CD4-positive, alpha-beta memory T cell (primary cell): ENCODE data around the gene JAK2. TPM values are rescaled to one million over a fixed set of nuclear protein-coding genes. Genes with fewer than 3 reads are reported as not detected.
"Not testable (repeated sequence)": the region's sequence is repeated elsewhere in the genome, so short reads cannot be mapped to it uniquely, and the experiment has no call there.

Experiments
- CTCF ChIA-PET: fragments of 350-600 bp; sonication (Branson Sonifier 250); formaldehyde crosslinking; loops from one replicate; lab custom pipeline; 2021; ENCODE audit warnings: inconsistent platforms; ENCODE audit not compliant: partially characterized antibody; lab: Charles Lee
- POLR2A ChIA-PET: fragments of 350-600 bp; sonication (Branson Sonifier 250); formaldehyde crosslinking; loops from one replicate; lab custom pipeline; 2021; ENCODE audit not compliant: partially characterized antibody; lab: Charles Lee
- DNase-seq, 5 donors: peaks; one replicate each; pipeline versions ENCODE4 v3.0.0 to v3.0.0-alpha.2; 2020 to 2022; ENCODE audit warnings: mixed read lengths in 1 of 5
- H3K27ac ChIP-seq: one replicate; pipeline ENCODE4 v1.7.0; 2013; ENCODE audit warnings: low read depth, low read length
- H3K27me3 ChIP-seq: 2 replicates; pipeline ENCODE4 v1.7.0; 2013; ENCODE audit warnings: mild to moderate bottlenecking, low read length, moderate library complexity; ENCODE audit not compliant: insufficient read depth
- H3K36me3 ChIP-seq: 2 replicates; pipeline ENCODE4 v1.7.0; 2013; ENCODE audit warnings: mild to moderate bottlenecking, low read length, moderate library complexity; ENCODE audit not compliant: insufficient read depth
- H3K4me1 ChIP-seq: 2 replicates; pipeline ENCODE4 v1.7.0; 2013; ENCODE audit warnings: mild to moderate bottlenecking, low read length, moderate library complexity; ENCODE audit not compliant: insufficient read depth
- H3K4me3 ChIP-seq, 2 donors: one replicate each; pipeline ENCODE4 v1.7.0; 2013; ENCODE audit warnings: low read length in 2 of 2, mild to moderate bottlenecking in 1 of 2
- H3K9me3 ChIP-seq, 2 donors: one replicate each; pipeline ENCODE4 v1.7.0; 2013; ENCODE audit warnings: low read length in 2 of 2, control low read depth in 1 of 2; ENCODE audit not compliant: control insufficient read depth in 1 of 2
- H3K27ac Mint-ChIP-seq, 7 donors: one replicate each; pipeline ENCODE4 v1.8.0; 2020 to 2021; ENCODE audit warnings: mixed read lengths in 7 of 7, mild to moderate bottlenecking in 6 of 7, inconsistent platforms in 3 of 7, moderate library complexity in 3 of 7
- H3K27me3 Mint-ChIP-seq, 2 donors: one replicate each; pipeline ENCODE4 v1.8.0; 2020 to 2021; ENCODE audit warnings: mixed read lengths in 2 of 2
- H3K36me3 Mint-ChIP-seq, 2 donors: one replicate each; pipeline ENCODE4 v1.8.0; 2020 to 2021; ENCODE audit warnings: mixed read lengths in 2 of 2, inconsistent platforms in 1 of 2, mild to moderate bottlenecking in 1 of 2
- H3K4me1 Mint-ChIP-seq, 4 donors: one replicate each; pipeline ENCODE4 v1.8.0; 2020 to 2021; ENCODE audit warnings: mixed read lengths in 4 of 4, mild to moderate bottlenecking in 1 of 4
- H3K4me3 Mint-ChIP-seq, 8 donors: one replicate each; pipeline ENCODE4 v1.8.0; 2020 to 2021; ENCODE audit warnings: mixed read lengths in 8 of 8, mild to moderate bottlenecking in 7 of 8, moderate library complexity in 6 of 8, inconsistent platforms in 3 of 8
- H3K9me3 Mint-ChIP-seq, 8 donors: one replicate each; pipeline ENCODE4 v1.8.0; 2020 to 2021; ENCODE audit warnings: mixed read lengths in 8 of 8, mild to moderate bottlenecking in 5 of 8, inconsistent platforms in 3 of 8, moderate library complexity in 1 of 8
- intact Hi-C: fragments of 100-400 bp; cut with micrococcal nuclease; formaldehyde crosslinking; loops from one replicate; pipeline ENCODE4 v1.15.1; 2023
- polyA plus RNA-seq, 2 donors: library from polyadenylated mRNA; unstranded; fragments of 300-500 nt; fragmentation: Illumina TruSeq; gene quantifications; one replicate each; pipeline ENCODE4 v1.2.3, GENCODE V29; 2021
- total RNA-seq, 2 experiments: library from RNA; stranded (reverse); gene quantifications; one replicate each; pipeline ENCODE4 v1.2.3, GENCODE V29; 2021

Gene JAK2
- total and polyA plus RNA-seq, 4 experiments from 2014 or later: 4.6 to 19.9 (median 12.5) TPM

- H3K27ac Mint-ChIP-seq, H3K4me3 Mint-ChIP-seq, intact Hi-C loops, H3K27me3 Mint-ChIP-seq, H3K9me3 ChIP-seq, H3K4me3 ChIP-seq, H3K27ac ChIP-seq, POLR2A ChIA-PET, H3K36me3 ChIP-seq, H3K4me1 Mint-ChIP-seq, DNase-seq, H3K4me1 ChIP-seq, H3K27me3 ChIP-seq: not testable (repeated sequence)
- peaks cover 3 to 34% of the 10 kb centered on the region in 2 donors for H3K36me3 Mint-ChIP-seq
- H3K9me3 Mint-ChIP-seq: peaks cover 0 to 37% (median 21%) of the 10 kb centered on the region in 8 donors
- CTCF ChIA-PET: interaction anchor here (0.6 kb wide), 1 partner anchor 1420 kb away, joined by 4 read pairs; no protein-coding TSS in a partner anchor
These were observed 116.1 kb downstream of the JAK2 start for GRCh38 chr9:5101127-5101526.

DNA sequence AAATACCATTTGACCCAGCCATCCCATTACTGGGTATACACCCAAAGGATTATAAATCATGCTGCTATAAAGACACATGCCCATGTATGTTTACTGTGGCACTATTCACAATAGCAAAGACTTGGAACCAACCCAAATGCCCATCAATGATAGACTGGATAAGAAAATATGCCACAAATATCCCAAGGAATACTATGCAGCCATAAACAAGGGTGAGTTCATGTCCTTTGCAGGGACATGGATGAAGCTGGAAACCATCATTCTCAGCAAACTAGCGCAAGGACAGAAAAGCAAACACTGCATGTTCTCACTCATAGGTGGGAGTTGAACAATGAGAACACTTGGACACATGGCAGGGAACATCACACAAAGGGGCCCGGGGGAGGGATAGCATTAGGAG, 121.4 kb downstream of the JAK2 start:
- H3K9me3 ChIP-seq, H3K27me3 ChIP-seq, H3K27me3 Mint-ChIP-seq, H3K4me1 Mint-ChIP-seq, H3K27ac ChIP-seq, H3K4me3 Mint-ChIP-seq, POLR2A ChIA-PET, H3K4me3 ChIP-seq, H3K4me1 ChIP-seq, CTCF ChIA-PET, intact Hi-C loops, H3K36me3 ChIP-seq, DNase-seq: not testable (repeated sequence)
- Mint-ChIP-seq H3K36me3 (peaks cover 3 to 34% of the 10 kb centered on the region in 2 donors), H3K27ac (peak overlapping the region in 1 of 7 donors; percentile 6), H3K9me3 (peaks cover 0 to 37% (median 23%) of the 10 kb centered on the region in 8 donors)

- Histone ChIP-seq H3K4me3 (no peak overlapping the region), H3K9me3 (no peaks in the 10 kb centered on the region), H3K36me3 (no peaks in the 10 kb centered on the region), H3K4me1 (no peaks in the 10 kb centered on the region), H3K27ac (no peak overlapping the region), H3K27me3 (no peaks in the 10 kb centered on the region)
- POLR2A ChIA-PET: no interaction called here
- peaks cover 14 to 31% of the 10 kb centered on the region in 2 donors for H3K36me3 Mint-ChIP-seq
- H3K4me1 Mint-ChIP-seq: peaks cover 0 to 2% (median 0%) of the 10 kb centered on the region in 4 donors
- no peak overlapping the region for H3K4me3 Mint-ChIP-seq
- peak in 1 of 5 donors; percentile 31 for DNase-seq
- intact Hi-C loops: no loop called here
- peaks cover 0 to 12% (median 4%) of the 10 kb centered on the region in 8 donors for H3K9me3 Mint-ChIP-seq
- CTCF ChIA-PET: no interaction called here
- no peak overlapping the region for H3K27ac Mint-ChIP-seq
- no peaks in the 10 kb centered on the region for H3K27me3 Mint-ChIP-seq
These were observed 126.0 kb downstream of the JAK2 start for GRCh38 chr9:5110867-5111681.

GRCh38 chr9:5111696-5112095, 126.6 kb downstream of the JAK2 start:
- intact Hi-C loops: no loop called here
- no peaks in the 10 kb centered on the region for H3K4me1 ChIP-seq
- CTCF ChIA-PET: no interaction called here

DNA sequence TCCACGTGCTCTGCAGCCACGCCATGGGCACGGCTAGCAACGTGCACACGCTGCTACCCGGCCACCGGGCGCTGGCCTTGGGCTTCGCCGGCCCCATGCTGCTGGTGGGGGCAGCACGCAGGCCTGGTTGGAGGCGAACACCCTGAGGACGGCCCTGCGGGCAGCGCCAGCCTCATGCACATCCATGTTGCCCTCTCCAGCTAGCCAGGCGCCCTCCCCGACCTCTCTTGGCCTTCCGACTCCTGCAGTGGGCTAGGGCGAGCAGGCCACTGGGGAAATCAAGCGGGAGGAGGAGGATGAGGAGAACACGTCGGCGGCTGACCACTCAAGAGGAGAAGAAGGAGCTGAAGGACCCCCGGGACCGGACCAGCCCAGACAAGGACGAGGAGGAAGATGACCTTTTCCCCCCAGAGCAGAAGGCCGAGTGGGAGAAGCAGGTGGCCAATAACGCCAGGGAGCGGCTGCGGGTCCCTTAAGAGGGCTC, 127.1 kb downstream of the JAK2 start:
- H3K36me3 ChIP-seq: no peaks in the 10 kb centered on the region
- no peak overlapping the region for H3K27ac Mint-ChIP-seq
- no peaks in the 10 kb centered on the region for H3K27me3 ChIP-seq
- no peaks in the 10 kb centered on the region for H3K9me3 ChIP-seq
- no peaks in the 10 kb centered on the region for H3K27me3 Mint-ChIP-seq
- POLR2A ChIA-PET: no interaction called here
- no peak overlapping the region for H3K4me3 ChIP-seq
- peaks cover 0 to 5% (median 0%) of the 10 kb centered on the region in 4 donors for H3K4me1 Mint-ChIP-seq
- H3K4me3 Mint-ChIP-seq: no peak overlapping the region
- no peak overlapping the region for H3K27ac ChIP-seq
- H3K4me1 ChIP-seq: no peaks in the 10 kb centered on the region
- intact Hi-C loops: no loop called here
- CTCF ChIA-PET: no interaction called here
- peaks cover 0 to 8% (median 4%) of the 10 kb centered on the region in 8 donors for H3K9me3 Mint-ChIP-seq
- peak in 1 of 5 donors; percentile 22 for DNase-seq
- peaks cover 19 to 31% of the 10 kb centered on the region in 2 donors for H3K36me3 Mint-ChIP-seq

More at GRCh38 chr9:5111696-5112095, 126.6 kb downstream of the JAK2 start:
- no peak overlapping the region for H3K27ac Mint-ChIP-seq
- H3K4me1 Mint-ChIP-seq: peaks cover 0 to 2% (median 0%) of the 10 kb centered on the region in 4 donors
- H3K4me3 Mint-ChIP-seq: no peak overlapping the region
- DNase-seq: no peak
- POLR2A ChIA-PET: no interaction called here
- no peaks in the 10 kb centered on the region for H3K9me3 ChIP-seq
- H3K9me3 Mint-ChIP-seq: peaks cover 0 to 10% (median 4%) of the 10 kb centered on the region in 8 donors
- H3K4me3 ChIP-seq: no peak overlapping the region
- no peaks in the 10 kb centered on the region for H3K36me3 ChIP-seq
- peaks cover 16 to 31% of the 10 kb centered on the region in 2 donors for H3K36me3 Mint-ChIP-seq
- no peaks in the 10 kb centered on the region for H3K27me3 Mint-ChIP-seq
- H3K27ac ChIP-seq: no peak overlapping the region
- no peaks in the 10 kb centered on the region for H3K27me3 ChIP-seq

GRCh38 chr9:5112646-5113045, 127.6 kb downstream of the JAK2 start:
- H3K9me3 Mint-ChIP-seq: peaks cover 0 to 8% (median 4%) of the 10 kb centered on the region in 8 donors
- Histone ChIP-seq H3K4me3 (no peak overlapping the region), H3K36me3 (no peaks in the 10 kb centered on the region), H3K4me1 (no peaks in the 10 kb centered on the region), H3K9me3 (no peaks in the 10 kb centered on the region), H3K27ac (no peak overlapping the region), H3K27me3 (no peaks in the 10 kb centered on the region)
- peaks cover 21 to 31% of the 10 kb centered on the region in 2 donors for H3K36me3 Mint-ChIP-seq
- no peak overlapping the region for H3K4me3 Mint-ChIP-seq
- no peaks in the 10 kb centered on the region for H3K27me3 Mint-ChIP-seq
- H3K27ac Mint-ChIP-seq: no peak overlapping the region
- no peak for DNase-seq
- CTCF ChIA-PET: no interaction called here
- POLR2A ChIA-PET: no interaction called here
- H3K4me1 Mint-ChIP-seq: peaks cover 0 to 5% (median 0%) of the 10 kb centered on the region in 4 donors
- intact Hi-C loops: no loop called here

- H3K27ac ChIP-seq: no peak overlapping the region
- peaks cover 21 to 31% of the 10 kb centered on the region in 2 donors for H3K36me3 Mint-ChIP-seq
- no peaks in the 10 kb centered on the region for H3K4me1 ChIP-seq
- ChIA-PET CTCF (no interaction called here), POLR2A (no interaction called here)
- no peaks in the 10 kb centered on the region for H3K9me3 ChIP-seq
- H3K4me3 ChIP-seq: no peak overlapping the region
- no peaks in the 10 kb centered on the region for H3K27me3 Mint-ChIP-seq
- no peak overlapping the region for H3K4me3 Mint-ChIP-seq
- no peaks in the 10 kb centered on the region for H3K27me3 ChIP-seq
- H3K36me3 ChIP-seq: no peaks in the 10 kb centered on the region
- intact Hi-C loops: no loop called here
- H3K9me3 Mint-ChIP-seq: peaks cover 0 to 8% (median 4%) of the 10 kb centered on the region in 8 donors
- DNase-seq: no peak
- peaks cover 0 to 5% (median 0%) of the 10 kb centered on the region in 4 donors for H3K4me1 Mint-ChIP-seq
- H3K27ac Mint-ChIP-seq: peak overlapping the region in 1 of 7 donors; percentile 29
These were observed 128.5 kb downstream of the JAK2 start for GRCh38 chr9:5113523-5113922.
